K562 (cell line): ENCODE data around the gene FOXRED2. TPM values are rescaled to one million over a fixed set of nuclear protein-coding genes. Genes with fewer than 3 reads are reported as not detected.

ENCODE experiments used
- BACH1 ChIP-seq: fragments of 200-800 bp; sonication (Bioruptor generic); IDR thresholded peaks from 2 replicates; pipeline ENCODE4 v1.6.1; 2016; ENCODE audit warnings: missing genetic modification characterization, missing compliant biosample characterization
- LEF1 ChIP-seq: fragments of 450-650 bp; IDR thresholded peaks from 2 replicates; pipeline ENCODE4 v1.6.1; 2016; ENCODE audit warnings: mild to moderate bottlenecking
- NCOR1 ChIP-seq: fragments of 450-650 bp; IDR thresholded peaks from 2 replicates; pipeline ENCODE4 v1.6.1; 2016; ENCODE audit warnings: mild to moderate bottlenecking, moderate library complexity
- PHB ChIP-seq: fragments of 250-450 bp; sonication (Bioruptor Pico); IDR thresholded peaks from 2 replicates; pipeline ENCODE4 v1.5.0; 2021
- SMARCB1 ChIP-seq: IDR thresholded peaks from 2 replicates; pipeline ENCODE4 v1.6.1; 2011; ENCODE audit warnings: improper control_type of control experiment, low read depth; ENCODE audit not compliant: insufficient read length
- SMARCE1 ChIP-seq: fragments of 450-650 bp; IDR thresholded peaks from 2 replicates; pipeline ENCODE4 v1.7.1; 2016; ENCODE audit warnings: mild to moderate bottlenecking
- ZNF217 ChIP-seq: sonication (generic); formaldehyde crosslinking; IDR thresholded peaks from 2 replicates; pipeline ENCODE4 v1.8.0; 2022; ENCODE audit warnings: mild to moderate bottlenecking, missing genetic modification reagents
- ZNF764 ChIP-seq: fragments of 250-450 bp; sonication (Bioruptor Pico); IDR thresholded peaks from 2 replicates; pipeline ENCODE4 v1.4.0; 2020; ENCODE audit warnings: low read depth, mild to moderate bottlenecking, moderate library complexity
- ZSCAN29 ChIP-seq: fragments of 450-650 bp; IDR thresholded peaks from 2 replicates; pipeline ENCODE4 v1.6.1; 2017
- ZZZ3 ChIP-seq: fragments of 450-650 bp; IDR thresholded peaks from 2 replicates; pipeline ENCODE4 v1.6.1; 2016; ENCODE audit warnings: antibody characterized with exemption, mild to moderate bottlenecking, moderate library complexity
- polyA plus RNA-seq, 8 experiments: library from polyadenylated mRNA; depleted of rRNA in 4 of 8; stranded (reverse) in 5 of 8; unstranded in 3 of 8; fragments of >200 nt; fragmentation: Nextera tagmentation in 2 of 8; fragmentation: Illumina TruSeq in 1 of 8; extraction: Ambion mirVana in 2 of 8; extraction: Trizol in 1 of 8; gene quantifications; 2 replicates each; pipeline versions ENCODE4 v1.2.1 to v1.2.3, GENCODE V29; 2011 to 2014; ENCODE audit warnings: inconsistent platforms in 1 of 8, missing spikeins in 1 of 8
- total RNA-seq, 7 experiments: library from RNA; depleted of rRNA in 6 of 7; stranded (reverse); fragments of >200 nt in 6 of 7; fragmentation: Illumina TruSeq in 2 of 7; extraction: Trizol in 2 of 7; gene quantifications; 2 replicates each; pipeline versions ENCODE4 v1.2.1 to v1.2.3, GENCODE V29; 2011 to 2021; ENCODE audit warnings: low replicate concordance in 1 of 7
- TF ChIP-seq, protein P1 (sequence below): fragments of 450-650 bp; formaldehyde crosslinking; IDR thresholded peaks from 2 replicates; pipeline ENCODE4 v1.4.0; 2020; ENCODE audit warnings: mild to moderate bottlenecking, moderate library complexity
- TF ChIP-seq, protein P2 (sequence below): fragments of 450-650 bp; IDR thresholded peaks from 2 replicates; pipeline ENCODE4 v1.6.1; 2018; ENCODE audit warnings: mild to moderate bottlenecking, low read depth; ENCODE audit not compliant: partially characterized antibody
- TF ChIP-seq, protein P3 (sequence below), 2 experiments: fragments of 450-650 bp; conservative IDR thresholded peaks; 2 replicates each; pipeline ENCODE4 v1.6.1; 2017; ENCODE audit warnings: mild to moderate bottlenecking in 2 of 2, moderate library complexity in 2 of 2

The FOXRED2 gene
- total and polyA plus RNA-seq, 9 of the 15 experiments (the other 6 are each of a cell fraction or from before 2014, with no cell fraction given): 2.8 to 48.4 (median 7.8) TPM

DNA sequence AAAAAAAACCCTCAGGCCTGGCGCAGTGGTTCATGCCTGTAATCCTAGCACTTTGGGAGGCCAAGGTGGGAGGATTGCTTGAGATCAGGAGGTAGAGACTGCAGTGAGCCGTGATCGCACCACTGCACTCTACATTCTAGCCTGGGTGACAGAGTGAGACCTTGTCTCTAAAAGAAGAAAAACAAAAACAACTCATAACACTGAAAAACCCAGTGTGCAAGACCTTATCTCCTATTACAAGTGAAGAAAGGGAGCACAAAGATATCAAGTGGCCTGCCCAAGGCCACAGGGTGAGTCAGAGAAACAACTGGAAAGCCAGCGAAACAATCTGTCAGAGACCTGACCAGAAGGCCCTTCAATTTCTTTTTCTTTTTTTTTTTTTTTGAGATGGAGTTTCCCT, 27.9 kb downstream of the FOXRED2 start (continued):
- TF ChIP-seq, protein P1, sequence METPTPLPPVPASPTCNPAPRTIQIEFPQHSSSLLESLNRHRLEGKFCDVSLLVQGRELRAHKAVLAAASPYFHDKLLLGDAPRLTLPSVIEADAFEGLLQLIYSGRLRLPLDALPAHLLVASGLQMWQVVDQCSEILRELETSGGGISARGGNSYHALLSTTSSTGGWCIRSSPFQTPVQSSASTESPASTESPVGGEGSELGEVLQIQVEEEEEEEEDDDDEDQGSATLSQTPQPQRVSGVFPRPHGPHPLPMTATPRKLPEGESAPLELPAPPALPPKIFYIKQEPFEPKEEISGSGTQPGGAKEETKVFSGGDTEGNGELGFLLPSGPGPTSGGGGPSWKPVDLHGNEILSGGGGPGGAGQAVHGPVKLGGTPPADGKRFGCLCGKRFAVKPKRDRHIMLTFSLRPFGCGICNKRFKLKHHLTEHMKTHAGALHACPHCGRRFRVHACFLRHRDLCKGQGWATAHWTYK (CRISPR knock-in tag): no peak
- TF ChIP-seq, protein P2, sequence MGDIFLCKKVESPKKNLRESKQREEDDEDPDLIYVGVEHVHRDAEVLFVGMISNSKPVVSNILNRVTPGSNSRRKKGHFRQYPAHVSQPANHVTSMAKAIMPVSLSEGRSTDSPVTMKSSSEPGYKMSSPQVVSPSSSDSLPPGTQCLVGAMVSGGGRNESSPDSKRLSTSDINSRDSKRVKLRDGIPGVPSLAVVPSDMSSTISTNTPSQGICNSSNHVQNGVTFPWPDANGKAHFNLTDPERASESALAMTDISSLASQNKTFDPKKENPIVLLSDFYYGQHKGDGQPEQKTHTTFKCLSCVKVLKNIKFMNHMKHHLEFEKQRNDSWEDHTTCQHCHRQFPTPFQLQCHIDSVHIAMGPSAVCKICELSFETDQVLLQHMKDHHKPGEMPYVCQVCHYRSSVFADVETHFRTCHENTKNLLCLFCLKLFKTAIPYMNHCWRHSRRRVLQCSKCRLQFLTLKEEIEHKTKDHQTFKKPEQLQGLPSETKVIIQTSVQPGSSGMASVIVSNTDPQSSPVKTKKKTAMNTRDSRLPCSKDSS: no peak
- TF ChIP-seq ZNF217 (CRISPR knock-in tag): no peak
- no peak for TF ChIP-seq BACH1 (tag)
- no peak for TF ChIP-seq LEF1
- no peak for TF ChIP-seq ZNF764 (CRISPR knock-in tag)
- TF ChIP-seq SMARCB1: no peak
- TF ChIP-seq ZSCAN29: no peak
- no peak for TF ChIP-seq PHB (CRISPR knock-in tag)
- TF ChIP-seq NCOR1: peak; percentile 85
- TF ChIP-seq, protein P3, sequence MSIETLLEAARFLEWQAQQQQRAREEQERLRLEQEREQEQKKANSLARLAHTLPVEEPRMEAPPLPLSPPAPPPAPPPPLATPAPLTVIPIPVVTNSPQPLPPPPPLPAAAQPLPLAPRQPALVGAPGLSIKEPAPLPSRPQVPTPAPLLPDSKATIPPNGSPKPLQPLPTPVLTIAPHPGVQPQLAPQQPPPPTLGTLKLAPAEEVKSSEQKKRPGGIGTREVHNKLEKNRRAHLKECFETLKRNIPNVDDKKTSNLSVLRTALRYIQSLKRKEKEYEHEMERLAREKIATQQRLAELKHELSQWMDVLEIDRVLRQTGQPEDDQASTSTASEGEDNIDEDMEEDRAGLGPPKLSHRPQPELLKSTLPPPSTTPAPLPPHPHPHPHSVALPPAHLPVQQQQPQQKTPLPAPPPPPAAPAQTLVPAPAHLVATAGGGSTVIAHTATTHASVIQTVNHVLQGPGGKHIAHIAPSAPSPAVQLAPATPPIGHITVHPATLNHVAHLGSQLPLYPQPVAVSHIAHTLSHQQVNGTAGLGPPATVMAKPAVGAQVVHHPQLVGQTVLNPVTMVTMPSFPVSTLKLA (conservative IDR thresholded peaks at IDR 0.05): peak in 1 of 2 experiments; percentile 60; a peak in 2 of 4 replicates
- TF ChIP-seq ZZZ3: no peak
- peak; percentile 82 for TF ChIP-seq SMARCE1
- TF ChIP-seq, all 486 proteins: peak for 72
